Aorta (tissue), 5 donors: ENCODE results near the gene DDI2. TPM values are rescaled to one million over a fixed set of nuclear protein-coding genes. Genes with fewer than 3 reads are reported as not detected.

Experiments used
- ATAC-seq: fragments of 200-7000 bp; cut with Tn5 transposase; one replicate; pipeline ENCODE4 v1.9.1; 2022; ENCODE audit warnings: moderate library complexity; ENCODE audit not compliant: low FRiP score
- DNase-seq, 2 donors: peaks; one replicate each; pipeline ENCODE4 v3.0.0-alpha.2; 2020
- H3K27ac ChIP-seq, 2 donors: one replicate each; pipeline ENCODE4 v1.5.1; 2013; ENCODE audit warnings: low read length in 2 of 2, mild to moderate bottlenecking in 2 of 2, moderate library complexity in 2 of 2, control low read depth in 1 of 2, inconsistent platforms in 1 of 2, low read depth in 1 of 2
- H3K27me3 ChIP-seq, 2 donors: one replicate each; pipeline ENCODE4 v1.6.1; 2013; ENCODE audit warnings: control low read depth in 1 of 2, low read length in 1 of 2, mild to moderate bottlenecking in 1 of 2, moderate library complexity in 1 of 2; ENCODE audit not compliant: insufficient read depth in 2 of 2, control insufficient read depth in 1 of 2
- H3K36me3 ChIP-seq, 2 donors: one replicate each; pipeline ENCODE4 v1.6.1; 2013; ENCODE audit warnings: control low read depth in 1 of 2, low read length in 1 of 2, mild to moderate bottlenecking in 1 of 2; ENCODE audit not compliant: insufficient read depth in 2 of 2, control insufficient read depth in 1 of 2
- H3K4me1 ChIP-seq, 2 donors: one replicate each; pipeline ENCODE4 v1.6.1; 2013; ENCODE audit warnings: low read length in 2 of 2, control low read depth in 1 of 2, mild to moderate bottlenecking in 1 of 2, moderate library complexity in 1 of 2; ENCODE audit not compliant: insufficient read depth in 2 of 2, control insufficient read depth in 1 of 2
- H3K4me3 ChIP-seq, 2 donors: one replicate each; pipeline ENCODE4 v1.5.1; 2013; ENCODE audit warnings: low read length in 2 of 2, control low read depth in 1 of 2, mild to moderate bottlenecking in 1 of 2
- H3K9me3 ChIP-seq: one replicate; pipeline ENCODE4 v1.6.1; 2013; ENCODE audit warnings: mild to moderate bottlenecking, low read length; ENCODE audit not compliant: control insufficient read depth
- WGBS, 2 donors: extraction: QIAGEN DNeasy Blood & Tissue Kit; methylation state at CpG; one replicate each; pipeline ENCODE4 v1.1.7; 2013; 5-methylcytosine and 5-hydroxymethylcytosine counted together
- intact Hi-C, 2 donors: fragments of 100-400 bp; cut with DNase I; formaldehyde crosslinking; loops; one replicate each; pipeline versions ENCODE4 v1.14.2 to v1.15.0; 2022
- polyA plus RNA-seq, 2 donors: library from polyadenylated mRNA; stranded (reverse); fragments of 200-250 nt; gene quantifications; one replicate each; pipeline ENCODE4 v1.2.3, GENCODE V29; 2013
- total RNA-seq, 2 donors: library from RNA; stranded (reverse); fragmentation: NEBNext Ultra II Directional; extraction: Animal tissue kit (Norgen Biotek cat#: 25700); gene quantifications; one replicate each; pipeline ENCODE4 v1.2.1, GENCODE V29; 2021
- donor health status: healthy with polysubstance abuse.
- donor health status: Bipolar disorder and iron deficiency.
- donor health status: DM: no; HTN: no; CAD: no.
- donor health status: DM: no; HTN: no; CAD: no.
- donor health status: DM: yes; HTN: yes; CAD: no.

DDI2 gene
- total and polyA plus RNA-seq, 4 donors: 4.7 to 29.6 (median 15.0) TPM

- H3K4me1 ChIP-seq: no peaks in the 10 kb centered on the region
- H3K27ac ChIP-seq: peak within 1 kb of the TSS; percentile 86 to 91
- DNase-seq (peak; percentile 63 to 84), ATAC-seq (peak; percentile 83)
- no peaks in the 10 kb centered on the region for H3K36me3 ChIP-seq
- intact Hi-C loops: loop anchor here in 1 of 2 donors (10.0 kb wide), 1 partner anchor 69 kb away; the partner anchor contains the start of gene DDI2
- H3K27me3 ChIP-seq: no peaks in the 10 kb centered on the region
- no peaks in the 10 kb centered on the region for H3K9me3 ChIP-seq
- whole genome bisulfite sequencing, 2 donors: 0 to 1% methylated on average over 26 to 52 of the region's 52 CpGs
- H3K4me3 ChIP-seq: peak within 1 kb of the TSS; percentile 77 to 98
Observed at GRCh38 chr1:15684042-15684461, 66.8 kb downstream of the DDI2 start, which contains the start of gene PLEKHM2. Gene PLEKHM2, plus strand, starts transcription at chr1:15684320. Its CDS starts 239 bp downstream, at chr1:15684559.

- 1% methylated on average over 39 to 72 of the region's 72 CpGs for WGBS, 2 donors
- H3K27ac ChIP-seq: peak overlapping the region; percentile 18 to 91
- no peaks in the 10 kb centered on the region for H3K27me3 ChIP-seq
- peak overlapping the region; percentile 77 to 98 for H3K4me3 ChIP-seq
- no peaks in the 10 kb centered on the region for H3K9me3 ChIP-seq
- no peaks in the 10 kb centered on the region for H3K36me3 ChIP-seq
- DNase-seq: peak; percentile 71 to 82
- ATAC-seq: peak; percentile 35
- intact Hi-C loops: loop anchor here in 1 of 2 donors (10.0 kb wide), 1 partner anchor 70 kb away; the partner anchor contains the start of gene DDI2
- no peaks in the 10 kb centered on the region for H3K4me1 ChIP-seq
Observed at GRCh38 chr1:15684468-15685291, 67.4 kb downstream of the DDI2 start.

GRCh38 chr1:15685820-15686219 is 68.6 kb downstream of the DDI2 start:
- Histone ChIP-seq H3K27me3 (no peaks in the 10 kb centered on the region), H3K9me3 (no peaks in the 10 kb centered on the region), H3K4me1 (no peaks in the 10 kb centered on the region), H3K4me3 (peak overlapping the region in 1 of 2 donors; percentile 31), H3K27ac (peak overlapping the region in 1 of 2 donors; percentile 39), H3K36me3 (no peaks in the 10 kb centered on the region)
- ATAC-seq: no peak
- WGBS, 2 donors: 18 to 20% methylated on average over 4 of the region's 4 CpGs
- intact Hi-C loops: loop anchor here in 1 of 2 donors (10.0 kb wide), 1 partner anchor 71 kb away; the partner anchor contains the start of gene DDI2
- DNase-seq: no peak

- intact Hi-C loops: loop anchor here in 1 of 2 donors (10.0 kb wide), 1 partner anchor 73 kb away; the partner anchor contains the start of gene DDI2
- Histone ChIP-seq H3K27ac (no peak overlapping the region), H3K4me1 (no peaks in the 10 kb centered on the region), H3K9me3 (no peaks in the 10 kb centered on the region), H3K4me3 (no peak overlapping the region), H3K36me3 (no peaks in the 10 kb centered on the region), H3K27me3 (no peaks in the 10 kb centered on the region)
- ATAC-seq (no peak), DNase-seq (no peak)
- WGBS, 2 donors: 44 to 58% methylated on average over 2 of the region's 2 CpGs
Observed at GRCh38 chr1:15687446-15687845, 70.2 kb downstream of the DDI2 start.

- no peak overlapping the region for H3K27ac ChIP-seq
- H3K27me3 ChIP-seq: no peaks in the 10 kb centered on the region
- 79 to 85% methylated on average over 6 of the region's 6 CpGs for WGBS, 2 donors
- H3K4me1 ChIP-seq: no peaks in the 10 kb centered on the region
- no peak overlapping the region for H3K4me3 ChIP-seq
- no peaks in the 10 kb centered on the region for H3K36me3 ChIP-seq
- DNase-seq (no peak), ATAC-seq (no peak)
- no peaks in the 10 kb centered on the region for H3K9me3 ChIP-seq
- intact Hi-C loops: no loop called here
Observed at GRCh38 chr1:15690317-15690716, 73.1 kb downstream of the DDI2 start.

DNA sequence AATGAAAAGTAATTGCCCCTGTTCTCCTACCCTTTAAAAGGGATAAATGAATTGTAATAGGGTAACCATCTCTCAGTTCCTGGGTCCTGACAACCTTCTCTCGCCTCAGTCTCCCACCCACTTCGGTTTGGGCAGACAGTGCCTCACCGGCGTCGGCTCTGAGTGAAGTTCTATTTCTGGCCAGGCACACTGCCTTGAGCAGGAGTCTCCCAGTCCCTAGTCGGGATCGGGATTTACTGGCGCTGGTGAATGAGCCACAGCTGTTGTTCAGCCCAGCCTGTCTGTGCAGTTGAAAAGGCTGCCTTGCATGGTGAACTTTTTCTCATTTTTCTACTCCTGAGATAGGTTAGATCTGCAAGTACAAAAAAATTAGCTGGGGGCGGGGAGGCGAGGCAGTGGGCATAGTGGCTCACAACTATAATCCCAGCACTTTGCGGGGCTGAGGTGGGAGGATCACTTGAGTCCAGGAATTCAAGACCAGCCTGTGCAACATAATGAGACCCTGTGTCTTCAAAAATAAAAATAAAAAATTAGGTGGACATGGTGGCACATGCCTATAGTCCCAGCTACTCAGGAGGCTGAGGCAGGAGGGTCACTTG is 74.3 kb downstream of the DDI2 start:
- H3K27me3 ChIP-seq: no peaks in the 10 kb centered on the region
- peak; percentile 68 to 81 for DNase-seq
- intact Hi-C loops: no loop called here
- ATAC-seq: peak; percentile 77
- no peaks in the 10 kb centered on the region for H3K4me1 ChIP-seq
- no peaks in the 10 kb centered on the region for H3K36me3 ChIP-seq
- 10 to 14% methylated on average over 11 of the region's 11 CpGs for WGBS, 2 donors
- H3K9me3 ChIP-seq: no peaks in the 10 kb centered on the region
- H3K4me3 ChIP-seq: no peak overlapping the region
- no peak overlapping the region for H3K27ac ChIP-seq

- intact Hi-C loops: no loop called here
- DNase-seq: no peak
- no peaks in the 10 kb centered on the region for H3K9me3 ChIP-seq
- no peak overlapping the region for H3K27ac ChIP-seq
- WGBS, 2 donors: 47 to 57% methylated on average over 5 of the region's 5 CpGs
- no peaks in the 10 kb centered on the region for H3K27me3 ChIP-seq
- ATAC-seq: no peak
- no peak overlapping the region for H3K4me3 ChIP-seq
- H3K4me1 ChIP-seq: no peaks in the 10 kb centered on the region
- H3K36me3 ChIP-seq: no peaks in the 10 kb centered on the region
Observed at GRCh38 chr1:15692121-15692682, 74.9 kb downstream of the DDI2 start.

GRCh38 chr1:15693371-15693770 is 76.1 kb downstream of the DDI2 start:
- no peak for ATAC-seq

More at GRCh38 chr1:15693371-15693770, 76.1 kb downstream of the DDI2 start:
- no peak for DNase-seq
- no peaks in the 10 kb centered on the region for H3K9me3 ChIP-seq
- no peaks in the 10 kb centered on the region for H3K27me3 ChIP-seq
- no peaks in the 10 kb centered on the region for H3K36me3 ChIP-seq
- peak overlapping the region in 1 of 2 donors; percentile 19 for H3K27ac ChIP-seq
- intact Hi-C loops: no loop called here
- H3K4me3 ChIP-seq: no peak overlapping the region
- H3K4me1 ChIP-seq: no peaks in the 10 kb centered on the region
- WGBS, 2 donors: 52% methylated on average over 5 of the region's 5 CpGs
